Measurements from ENCODE around the gene CHST3.

DNA sequence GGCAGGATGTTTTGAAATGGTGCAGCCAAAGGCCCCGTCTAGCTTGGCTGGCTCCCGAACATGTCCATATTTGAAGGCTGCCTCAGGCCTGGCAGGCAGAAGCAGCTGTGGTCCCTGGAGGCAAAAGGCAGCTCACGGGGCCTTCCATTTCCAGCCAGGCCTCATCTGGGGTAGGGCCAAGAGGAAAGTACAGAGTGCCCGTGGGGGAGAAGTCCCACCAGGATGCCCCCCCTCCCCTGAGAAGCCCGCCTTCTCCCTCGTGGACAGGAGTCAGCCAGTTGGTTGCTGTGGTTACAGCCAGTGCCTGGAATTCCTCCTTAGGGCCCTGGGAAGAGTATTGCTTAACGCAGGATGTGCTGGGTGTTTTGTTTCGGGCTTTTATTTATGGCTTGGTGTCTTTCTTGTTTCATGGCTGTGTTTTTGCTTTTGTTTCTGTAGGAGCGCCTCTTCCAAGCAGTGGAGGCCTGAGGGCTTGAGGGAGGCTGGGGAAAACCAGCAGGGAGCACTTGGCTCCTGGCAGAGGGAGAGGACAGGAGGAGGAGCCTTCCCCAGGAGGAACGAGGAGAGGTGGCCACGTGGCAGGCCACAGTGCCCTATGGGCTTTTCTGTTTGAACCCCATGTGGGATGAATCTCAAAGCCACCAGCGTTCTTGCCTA, 45.4 kb downstream of the CHST3 start:
- TF ChIP-seq, protein P1, sequence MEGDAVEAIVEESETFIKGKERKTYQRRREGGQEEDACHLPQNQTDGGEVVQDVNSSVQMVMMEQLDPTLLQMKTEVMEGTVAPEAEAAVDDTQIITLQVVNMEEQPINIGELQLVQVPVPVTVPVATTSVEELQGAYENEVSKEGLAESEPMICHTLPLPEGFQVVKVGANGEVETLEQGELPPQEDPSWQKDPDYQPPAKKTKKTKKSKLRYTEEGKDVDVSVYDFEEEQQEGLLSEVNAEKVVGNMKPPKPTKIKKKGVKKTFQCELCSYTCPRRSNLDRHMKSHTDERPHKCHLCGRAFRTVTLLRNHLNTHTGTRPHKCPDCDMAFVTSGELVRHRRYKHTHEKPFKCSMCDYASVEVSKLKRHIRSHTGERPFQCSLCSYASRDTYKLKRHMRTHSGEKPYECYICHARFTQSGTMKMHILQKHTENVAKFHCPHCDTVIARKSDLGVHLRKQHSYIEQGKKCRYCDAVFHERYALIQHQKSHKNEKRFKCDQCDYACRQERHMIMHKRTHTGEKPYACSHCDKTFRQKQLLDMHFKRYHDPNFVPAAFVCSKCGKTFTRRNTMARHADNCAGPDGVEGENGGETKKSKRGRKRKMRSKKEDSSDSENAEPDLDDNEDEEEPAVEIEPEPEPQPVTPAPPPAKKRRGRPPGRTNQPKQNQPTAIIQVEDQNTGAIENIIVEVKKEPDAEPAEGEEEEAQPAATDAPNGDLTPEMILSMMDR (IDR thresholded peaks at IDR 0.05; ENCODE audit: low read depth, low read length) = no peak
- TF ChIP-seq EZH2phosphoT487 (IDR thresholded peaks at IDR 0.05; ENCODE audit: low read depth) = no peak

All from OCI-LY3 (cell line).